ENCODE measurements around the gene ZNF500. TPM values are rescaled to one million over a fixed set of nuclear protein-coding genes. Genes with fewer than 3 reads are reported as not detected.
A peak's percentile ranks its signal among the peaks of the same experiment; 100 is the strongest.

The ZNF500 gene
- total and polyA plus RNA-seq, 2 donors (not counting 1 experiment from before 2014, with no cell fraction given): 12.0 to 26.5 TPM

GRCh38 chr16:4733747-4734062, 33.3 kb downstream of the ZNF500 start:
- intact Hi-C loops (cut with micrococcal nuclease): loop anchor here (1.0 to 2.0 kb wide), 6 partner anchors 34 to 461 kb away; partner anchors contain the start of genes MGRN1, ROGDI, TFAP4 and ZNF500
- Histone ChIP-seq H2AFZ (ENCODE audit: insufficient read depth, low read depth, low read length, poor library complexity, severe bottlenecking) (peak overlapping the region; percentile 94), H3K36me3 (replicated peaks in 1 of 2; ENCODE audit: control extremely low read depth in 1 of 2, control insufficient read depth in 1 of 2, extremely low read depth in 1 of 2, insufficient read depth in 2 of 2, low read length in 1 of 2) (peaks cover 0 to 8% of the 10 kb centered on the region in 2 experiments), H3K27me3 (replicated peaks in 1 of 4; ENCODE audit: control extremely low read depth in 1 of 4, control insufficient read depth in 3 of 4, insufficient read depth in 4 of 4, low read length in 3 of 4) (no peaks in the 10 kb centered on the region), H3K27ac (ENCODE audit: low read length in 2 of 2) (peak overlapping the region in 1 of 2 donors; percentile 89), H3K79me2 (ENCODE audit: control insufficient read depth, insufficient read depth, low read length) (peaks cover 28% of the 10 kb centered on the region), H3K4me2 (replicated peaks; ENCODE audit: low read depth, low read length, poor library complexity, severe bottlenecking) (peak overlapping the region; percentile 100), H3K4me3 (ENCODE audit: control extremely low read depth in 1 of 5, extremely low read depth in 1 of 5, insufficient read depth in 1 of 5, low read depth in 2 of 5, low read length in 4 of 5) (peak overlapping the region; percentile 39 to 98 (median 91)), H3K4me1 (ENCODE audit: control insufficient read depth in 2 of 2, insufficient read depth in 2 of 2, low read length in 2 of 2) (peaks cover 10 to 13% of the 10 kb centered on the region in 2 donors), H3K9me3 (ENCODE audit: control extremely low read depth in 1 of 3, control insufficient read depth in 2 of 3, insufficient read depth in 1 of 3, low read length in 2 of 3) (no peaks in the 10 kb centered on the region), H3K9ac (ENCODE audit: low read length) (peak overlapping the region; percentile 89), H4K20me1 (ENCODE audit: control insufficient read depth, insufficient read depth, low read length, poor library complexity, severe bottlenecking) (no peaks in the 10 kb centered on the region)
- H3K4me1 Mint-ChIP-seq: peaks cover 17% of the 10 kb centered on the region
- H3K27me3 Mint-ChIP-seq: no peaks in the 10 kb centered on the region
- CTCF ChIA-PET: interaction anchor here (1.0 to 1.6 kb wide), 6 partner anchors 33 to 364 kb away, joined by 3 to 13 read pairs (median 6); partner anchors contain the start of genes EEF2KMT, MGRN1, UBALD1 and ZNF500
- TF ChIP-seq EZH2 (IDR thresholded peaks at IDR 0.05; ENCODE audit: borderline replicate concordance, insufficient read depth, low read depth, low read length, poor library complexity, severe bottlenecking): no peak
- TF ChIP-seq CTCF (IDR thresholded peaks at IDR 0.05): no peak
- H3K27ac Mint-ChIP-seq: peak overlapping the region; percentile 71
- POLR2A ChIA-PET: interaction anchor here (0.5 to 3.0 kb wide), 7 partner anchors 19 to 117 kb away, joined by 3 to 20 read pairs (median 6); partner anchors contain the start of genes NUDT16L1, ROGDI and ZNF500
- no peak for DNase-seq
- WGBS (ENCODE audit: insufficient coverage): under 1% methylated on average over 18 of the region's 19 CpGs
- no peaks in the 10 kb centered on the region for H3K9me3 Mint-ChIP-seq (ENCODE audit: insufficient read depth)
- no peak for ATAC-seq (ENCODE audit: low read depth)
- H3K4me3 Mint-ChIP-seq: peak overlapping the region; percentile 90

GRCh38 chr16:4733211-4733742, 33.7 kb downstream of the ZNF500 start:
- TF ChIP-seq CTCF (IDR thresholded peaks at IDR 0.05) (no peak), EZH2 (IDR thresholded peaks at IDR 0.05; ENCODE audit: borderline replicate concordance, insufficient read depth, low read depth, low read length, poor library complexity, severe bottlenecking) (no peak)
- ChIA-PET POLR2A (interaction anchor here (1.9 to 3.0 kb wide), 3 partner anchors 35 to 69 kb away, joined by 14 to 20 read pairs (median 17); partner anchors contain the start of genes NUDT16L1 and ROGDI), CTCF (interaction anchor here (1.0 to 1.6 kb wide), 3 partner anchors 35 to 223 kb away, joined by 3 to 13 read pairs (median 12); partner anchors contain the start of gene UBALD1)
- Histone ChIP-seq H2AFZ (ENCODE audit: insufficient read depth, low read depth, low read length, poor library complexity, severe bottlenecking) (peak overlapping the region; percentile 94), H3K36me3 (replicated peaks in 1 of 2; ENCODE audit: control extremely low read depth in 1 of 2, control insufficient read depth in 1 of 2, extremely low read depth in 1 of 2, insufficient read depth in 2 of 2, low read length in 1 of 2) (peaks cover 0 to 8% of the 10 kb centered on the region in 2 experiments), H3K9me3 (ENCODE audit: control extremely low read depth in 1 of 3, control insufficient read depth in 2 of 3, insufficient read depth in 1 of 3, low read length in 2 of 3) (no peaks in the 10 kb centered on the region), H3K27ac (ENCODE audit: low read length in 2 of 2) (peak overlapping the region in 1 of 2 donors; percentile 89), H3K9ac (ENCODE audit: low read length) (peak overlapping the region; percentile 89), H3K4me2 (replicated peaks; ENCODE audit: low read depth, low read length, poor library complexity, severe bottlenecking) (peak overlapping the region; percentile 100), H3K79me2 (ENCODE audit: control insufficient read depth, insufficient read depth, low read length) (peaks cover 28% of the 10 kb centered on the region), H3K4me1 (ENCODE audit: control insufficient read depth in 2 of 2, insufficient read depth in 2 of 2, low read length in 2 of 2) (peaks cover 10 to 13% of the 10 kb centered on the region in 2 donors), H3K27me3 (replicated peaks in 1 of 4; ENCODE audit: control extremely low read depth in 1 of 4, control insufficient read depth in 3 of 4, insufficient read depth in 4 of 4, low read length in 3 of 4) (no peaks in the 10 kb centered on the region), H4K20me1 (ENCODE audit: control insufficient read depth, insufficient read depth, low read length, poor library complexity, severe bottlenecking) (no peaks in the 10 kb centered on the region), H3K4me3 (ENCODE audit: control extremely low read depth in 1 of 5, extremely low read depth in 1 of 5, insufficient read depth in 1 of 5, low read depth in 2 of 5, low read length in 4 of 5) (peak overlapping the region; percentile 39 to 98 (median 91))
- ATAC-seq (ENCODE audit: low read depth) (no peak), DNase-seq (no peak)
- H3K4me1 Mint-ChIP-seq: peaks cover 17% of the 10 kb centered on the region
- intact Hi-C loops (cut with micrococcal nuclease): no loop called here
- peak overlapping the region; percentile 20 for H3K27ac Mint-ChIP-seq
- H3K4me3 Mint-ChIP-seq: peak overlapping the region; percentile 90
- H3K9me3 Mint-ChIP-seq (ENCODE audit: insufficient read depth): no peaks in the 10 kb centered on the region
- H3K27me3 Mint-ChIP-seq: no peaks in the 10 kb centered on the region
- WGBS (ENCODE audit: insufficient coverage): 70% methylated on average over 8 of the region's 17 CpGs

Data from B cell (primary cell).